Large intestine (tissue), 3 donors: ENCODE measurements around the gene FBXO36. TPM values are rescaled to one million over a fixed set of nuclear protein-coding genes. Genes with fewer than 3 reads are reported as not detected.
"Not testable (repeated sequence)": the region's sequence is repeated elsewhere in the genome, so short reads cannot be mapped to it uniquely, and the experiment has no call there.

Source experiments
- DNase-seq, 2 donors: peaks; one replicate each; pipeline versions ENCODE4 v3.0.0 to v3.0.0-alpha.2; 2013
- H3K27ac ChIP-seq: one replicate; pipeline ENCODE4 v1.5.1; 2013; ENCODE audit warnings: low read length
- H3K27me3 ChIP-seq: 2 replicates; pipeline ENCODE4 v1.6.1; 2013; ENCODE audit warnings: low read length; ENCODE audit not compliant: control insufficient read depth, insufficient read depth
- H3K36me3 ChIP-seq: 2 replicates; pipeline ENCODE4 v1.6.1; 2013; ENCODE audit warnings: low read length; ENCODE audit not compliant: control insufficient read depth, insufficient read depth
- H3K4me1 ChIP-seq: one replicate; pipeline ENCODE4 v1.6.1; 2013; ENCODE audit warnings: low read length; ENCODE audit not compliant: control insufficient read depth, insufficient read depth
- H3K4me3 ChIP-seq: one replicate; pipeline ENCODE4 v1.5.1; 2013; ENCODE audit warnings: low read length
- H3K9me3 ChIP-seq: one replicate; pipeline ENCODE4 v1.6.1; 2013; ENCODE audit warnings: mild to moderate bottlenecking, low read depth, low read length, moderate library complexity; ENCODE audit not compliant: control insufficient read depth
- WGBS: methylation state at CpG from one replicate; pipeline ENCODE4 v1.1.5; 2013; ENCODE audit warnings: low lambda C conversion rate; ENCODE audit not compliant: insufficient coverage; 5-methylcytosine and 5-hydroxymethylcytosine counted together
- polyA plus RNA-seq: library from polyadenylated mRNA; unstranded; fragments of 120-200 nt; gene quantifications from one replicate; pipeline ENCODE4 v1.2.1, GENCODE V29; 2013

The FBXO36 gene
- polyA plus RNA-seq, 1 donor: 2.6 TPM

DNA sequence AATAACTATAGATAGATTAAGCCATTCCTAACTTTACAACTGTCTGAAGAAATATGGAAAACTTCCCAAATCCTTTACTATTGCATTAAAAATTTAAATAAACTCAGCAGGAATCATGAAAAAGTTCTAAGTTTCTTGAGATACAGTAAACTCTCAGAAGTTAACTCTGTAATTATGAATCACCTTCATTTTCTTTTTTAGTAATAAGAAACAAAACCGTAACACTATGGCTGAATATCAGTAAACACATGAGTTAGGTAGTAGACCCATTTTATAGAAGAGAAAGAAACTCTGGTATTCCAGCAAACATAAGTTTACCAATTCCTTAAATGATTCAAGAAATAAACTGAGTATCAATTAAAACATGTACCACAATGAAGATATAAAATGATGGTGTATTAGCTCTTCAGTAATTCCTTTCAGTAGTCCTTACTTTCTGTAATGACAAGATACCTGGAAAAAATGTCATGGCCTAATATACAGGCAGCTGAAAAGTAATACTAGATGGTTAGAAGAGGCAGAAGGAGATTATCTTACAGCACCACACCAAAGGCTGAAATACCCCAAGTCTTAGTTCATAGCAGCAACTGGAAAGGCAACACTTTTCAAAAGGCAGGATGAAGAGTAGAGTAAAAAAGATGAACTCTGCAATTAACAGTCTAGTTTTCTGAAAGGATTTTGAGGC is 12.0 kb upstream of the FBXO36 start:
- no peaks in the 10 kb centered on the region for H3K27me3 ChIP-seq
- 100% methylated on average over 1 of the region's 1 CpG for WGBS
- no peak overlapping the region for H3K27ac ChIP-seq
- H3K4me3 ChIP-seq: no peak overlapping the region
- H3K4me1 ChIP-seq: no peaks in the 10 kb centered on the region
- DNase-seq: no peak
- H3K9me3 ChIP-seq: no peaks in the 10 kb centered on the region
- peaks cover 23% of the 10 kb centered on the region for H3K36me3 ChIP-seq

DNA sequence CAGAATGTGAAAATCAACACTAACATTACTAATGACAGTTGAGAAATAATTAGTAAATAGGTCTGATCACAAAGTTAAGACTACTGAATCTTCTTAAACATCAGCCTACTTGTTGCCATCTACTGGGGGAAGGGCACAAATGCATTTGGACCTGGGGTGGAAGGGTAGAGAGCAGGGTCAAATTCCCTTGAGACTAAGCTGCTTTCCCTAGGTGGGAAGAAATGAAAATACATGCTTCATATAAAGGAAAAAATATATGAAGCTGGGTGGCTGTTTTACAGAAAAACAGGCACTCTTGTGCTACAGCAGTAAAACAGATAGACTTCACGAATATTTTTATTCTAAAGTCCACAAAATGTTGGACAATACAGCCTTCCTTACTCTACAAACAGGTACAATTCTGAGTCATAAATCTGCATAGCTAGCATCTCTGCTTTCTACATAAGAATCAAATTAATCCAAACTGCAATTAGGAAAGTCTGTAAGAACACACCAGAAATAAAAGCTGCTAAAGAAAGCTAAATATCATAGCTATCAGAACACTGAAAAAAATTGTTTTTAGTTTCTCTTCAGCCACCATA is 11.4 kb upstream of the FBXO36 start:
- H3K4me3 ChIP-seq: no peak overlapping the region
- no peaks in the 10 kb centered on the region for H3K4me1 ChIP-seq
- peak; percentile 24 to 29 for DNase-seq
- 33% methylated on average over 1 of the region's 1 CpG for WGBS
- no peaks in the 10 kb centered on the region for H3K27me3 ChIP-seq
- H3K9me3 ChIP-seq: no peaks in the 10 kb centered on the region
- peaks cover 20% of the 10 kb centered on the region for H3K36me3 ChIP-seq
- no peak overlapping the region for H3K27ac ChIP-seq

DNA sequence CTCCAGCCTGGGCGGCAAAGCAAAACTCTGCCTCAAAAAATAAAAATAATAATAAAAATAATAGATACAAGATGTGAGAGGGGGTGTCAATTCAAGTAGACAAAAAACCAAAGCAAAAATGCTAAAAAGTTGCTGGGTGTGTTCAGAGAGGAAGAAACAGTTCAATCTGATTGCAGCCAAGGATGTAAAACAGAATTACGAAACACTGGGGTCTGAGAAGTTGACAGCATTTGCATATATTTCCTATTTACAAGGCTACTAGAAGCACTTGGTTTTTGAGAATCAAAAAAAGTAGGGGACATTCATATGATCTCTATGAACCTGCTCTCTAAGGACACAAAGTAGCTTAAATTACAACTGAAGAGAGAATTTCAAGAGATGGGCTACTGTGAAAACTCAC is 8.1 kb upstream of the FBXO36 start:
- H3K4me3 ChIP-seq: no peak overlapping the region
- no CpG with 5 or more reads among the region's 2 CpGs for WGBS
- H3K9me3 ChIP-seq: no peaks in the 10 kb centered on the region
- peaks cover 17% of the 10 kb centered on the region for H3K36me3 ChIP-seq
- no peak overlapping the region for H3K27ac ChIP-seq
- H3K4me1 ChIP-seq: no peaks in the 10 kb centered on the region
- no peak for DNase-seq
- no peaks in the 10 kb centered on the region for H3K27me3 ChIP-seq

GRCh38 chr2:229917793-229918192 is 4.5 kb upstream of the FBXO36 start:
- no peak for DNase-seq
- H3K27ac ChIP-seq: no peak overlapping the region
- H3K9me3 ChIP-seq: no peaks in the 10 kb centered on the region
- peaks cover 14% of the 10 kb centered on the region for H3K36me3 ChIP-seq
- WGBS: 88% methylated on average over 1 of the region's 5 CpGs
- no peaks in the 10 kb centered on the region for H3K27me3 ChIP-seq
- H3K4me3 ChIP-seq: no peak overlapping the region
- H3K4me1 ChIP-seq: no peaks in the 10 kb centered on the region

DNA sequence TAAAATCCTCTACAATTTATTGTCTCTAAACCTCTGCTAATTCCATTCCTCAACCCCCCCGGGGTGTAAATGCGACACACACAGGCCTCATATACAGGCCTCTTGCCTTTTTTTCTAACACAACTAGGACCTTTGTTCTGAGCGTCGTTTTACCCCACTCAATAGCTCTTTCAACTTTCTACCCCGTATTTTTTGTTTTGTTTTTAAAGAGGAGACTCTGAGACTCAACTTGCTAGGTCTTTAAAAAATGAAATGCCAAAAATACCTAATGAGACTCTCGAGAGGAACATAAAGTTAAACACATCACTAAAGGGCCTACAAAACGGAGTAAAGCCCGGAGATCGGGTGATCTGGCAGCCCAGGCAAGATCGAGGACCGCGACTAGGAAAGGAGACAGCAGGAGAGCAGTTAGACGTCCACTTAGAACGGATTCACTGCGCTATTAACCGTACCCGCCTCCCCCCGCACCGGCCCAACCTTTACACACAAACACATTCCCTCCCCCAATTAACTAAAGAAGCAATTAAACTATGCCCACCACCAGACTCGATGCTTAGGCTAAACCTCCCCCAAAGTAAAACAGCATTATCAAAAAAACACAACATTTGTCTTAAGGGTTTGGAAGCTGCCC is 2.2 kb upstream of the FBXO36 start:
- Histone ChIP-seq H3K27ac (peak overlapping the region; percentile 90), H3K4me3 (peak overlapping the region; percentile 77), H3K27me3 (no peaks in the 10 kb centered on the region), H3K9me3 (no peaks in the 10 kb centered on the region), H3K36me3 (peaks cover 12% of the 10 kb centered on the region), H3K4me1 (no peaks in the 10 kb centered on the region)
- peak in 1 of 2 donors; percentile 56 for DNase-seq
- WGBS: 0% methylated on average over 5 of the region's 20 CpGs

GRCh38 chr2:229921101-229921891 is 1.0 kb upstream of the FBXO36 start:
- peak; percentile 65 to 84 for DNase-seq
- Histone ChIP-seq H3K4me3 (peak overlapping the region; percentile 77), H3K9me3 (no peaks in the 10 kb centered on the region), H3K36me3 (peaks cover 11% of the 10 kb centered on the region), H3K27ac (peak overlapping the region; percentile 90), H3K4me1 (no peaks in the 10 kb centered on the region), H3K27me3 (no peaks in the 10 kb centered on the region)
- WGBS: no CpG with 5 or more reads among the region's 60 CpGs

DNA sequence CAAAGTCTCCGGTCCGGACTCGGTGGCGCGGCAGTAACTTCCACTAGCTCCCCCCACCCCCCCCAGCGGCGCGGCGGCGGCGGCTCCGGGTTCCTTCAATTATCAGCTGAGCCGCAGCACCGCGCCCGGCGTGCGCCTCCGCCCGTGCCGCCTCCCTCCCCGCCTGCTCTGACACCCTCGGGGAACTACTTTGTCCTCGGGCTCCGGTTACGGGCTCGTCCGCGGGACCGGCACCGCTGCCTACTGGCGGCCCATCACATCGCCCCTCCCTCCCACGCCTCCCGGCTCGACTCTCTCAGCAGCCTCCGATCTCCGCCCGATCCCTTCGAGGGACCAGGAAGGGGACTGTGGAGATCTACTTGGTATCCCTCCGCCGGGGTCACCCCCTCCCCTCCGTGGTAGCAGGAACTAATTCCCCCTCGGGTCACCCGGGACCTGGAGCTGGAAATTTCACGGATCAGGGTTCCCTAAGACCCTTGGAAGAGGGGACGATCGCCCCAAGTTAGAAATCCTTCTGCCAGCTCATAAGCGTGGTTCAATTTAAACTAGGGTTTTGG is 333 bp upstream of the FBXO36 start, which contains the start of gene TRIP12:
TRIP12 (minus strand) TSS at position 118 of the 557 bp plus-strand sequence. CDS start 41,930 bp downstream, outside the sequence.
- no peaks in the 10 kb centered on the region for H3K9me3 ChIP-seq
- no peaks in the 10 kb centered on the region for H3K4me1 ChIP-seq
- H3K4me3 ChIP-seq: peak within 1 kb of the TSS; percentile 77
- H3K27me3 ChIP-seq: no peaks in the 10 kb centered on the region
- H3K27ac ChIP-seq: peak within 1 kb of the TSS; percentile 90
- no CpG with 5 or more reads among the region's 49 CpGs for WGBS
- peak; percentile 93 to 99 for DNase-seq
- peaks cover 9% of the 10 kb centered on the region for H3K36me3 ChIP-seq

DNA sequence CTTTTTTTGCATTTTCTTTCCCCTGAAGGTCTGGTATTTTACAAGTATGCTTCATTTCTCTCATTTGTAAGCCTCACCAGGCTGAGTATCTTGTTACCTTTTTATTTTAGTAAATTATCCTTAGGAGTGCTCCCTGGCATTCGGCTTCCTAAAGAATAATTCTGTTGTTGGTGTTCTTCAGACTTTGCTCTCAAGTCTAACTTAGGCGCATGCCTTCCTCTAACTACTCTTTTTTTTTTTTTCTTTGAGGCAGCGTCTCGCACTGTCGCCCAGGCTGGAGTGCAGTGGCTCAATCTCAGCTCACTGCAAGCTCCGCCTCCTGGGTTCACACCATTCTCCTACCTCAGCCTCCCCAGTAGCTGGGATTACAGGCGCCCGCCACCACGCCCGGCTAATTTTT is 2.2 kb downstream of the FBXO36 start:
- not testable (repeated sequence) for H3K27ac ChIP-seq, H3K36me3 ChIP-seq, H3K9me3 ChIP-seq, H3K27me3 ChIP-seq, H3K4me1 ChIP-seq, H3K4me3 ChIP-seq
- 60% methylated on average over 4 of the region's 10 CpGs for WGBS
- DNase-seq: peak; percentile 25 to 56

DNA sequence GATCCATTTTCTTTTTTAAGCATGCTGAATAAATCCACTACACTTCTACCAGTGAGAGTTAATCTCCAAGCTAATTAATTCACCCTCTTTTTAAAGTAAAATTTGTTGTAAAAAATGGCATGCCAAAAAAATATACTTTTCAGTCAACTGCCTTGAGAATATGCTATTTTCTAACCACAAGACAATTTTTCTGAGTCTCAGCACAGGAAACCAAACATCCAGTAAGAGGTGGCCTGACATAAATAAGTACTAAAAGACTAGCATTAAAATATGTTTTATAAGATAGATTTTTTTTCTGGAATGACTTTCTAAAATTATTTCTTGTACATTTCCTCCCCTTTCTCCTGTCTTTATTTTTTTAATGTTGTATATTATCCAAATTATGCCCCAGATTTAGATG is 2.9 kb downstream of the FBXO36 start:
- H3K27me3 ChIP-seq: no peaks in the 10 kb centered on the region
- H3K27ac ChIP-seq: no peak overlapping the region
- H3K9me3 ChIP-seq: no peaks in the 10 kb centered on the region
- no peaks in the 10 kb centered on the region for H3K36me3 ChIP-seq
- DNase-seq: no peak
- H3K4me1 ChIP-seq: no peaks in the 10 kb centered on the region
- H3K4me3 ChIP-seq: no peak overlapping the region

DNA sequence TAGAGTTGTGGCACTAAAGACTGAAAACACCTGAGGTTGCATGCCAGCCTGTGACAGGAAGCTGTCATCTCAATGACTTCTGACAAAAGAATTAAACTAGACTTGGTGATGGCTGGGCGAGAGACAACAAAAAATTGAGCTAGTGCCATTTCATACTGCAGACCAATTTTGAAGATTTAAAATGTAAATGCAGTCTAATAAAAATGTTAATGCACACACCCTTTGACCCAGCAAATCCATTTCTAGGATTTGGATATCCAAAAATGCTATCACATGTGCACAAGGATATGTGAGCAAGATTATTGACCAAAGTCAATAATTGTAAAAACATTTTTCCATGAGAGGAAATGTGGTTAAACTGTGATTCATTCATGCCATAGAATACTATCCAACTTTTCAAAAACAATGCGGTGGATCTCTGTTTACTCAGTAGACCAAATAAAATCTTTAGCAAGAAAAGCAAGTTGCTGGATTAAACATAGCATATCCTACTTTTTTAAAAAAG is 5.6 kb downstream of the FBXO36 start:
- no peak for DNase-seq
- Histone ChIP-seq H3K4me3 (no peak overlapping the region), H3K36me3 (no peaks in the 10 kb centered on the region), H3K27me3 (no peaks in the 10 kb centered on the region), H3K27ac (no peak overlapping the region), H3K9me3 (no peaks in the 10 kb centered on the region), H3K4me1 (no peaks in the 10 kb centered on the region)
- 100% methylated on average over 1 of the region's 2 CpGs for WGBS
